Right lobe of liver (tissue), 6 donors: Measurements from ENCODE around the gene C1QL1. TPM values are rescaled to one million over a fixed set of nuclear protein-coding genes. Genes with fewer than 3 reads are reported as not detected.
A peak's percentile ranks its signal among the peaks of the same experiment; 100 is the strongest.

Experiments used
- ATAC-seq, 4 donors: fragments of 200-7000 bp; cut with Tn5 transposase; one replicate each; pipeline ENCODE4 v1.9.1; 2020; ENCODE audit warnings: mild to moderate bottlenecking in 4 of 4, moderate library complexity in 4 of 4
- DNase-seq, 3 donors: peaks; one replicate each; pipeline ENCODE4 v3.0.0-alpha.2; 2020
- H3K27ac ChIP-seq, 3 donors: fragments of 200-600 bp; one replicate each; pipeline ENCODE4 v1.8.0; 2022
- H3K27me3 ChIP-seq, 2 donors: fragments of 200-600 bp; one replicate each; pipeline ENCODE4 v1.8.0; 2022
- H3K36me3 ChIP-seq, 4 donors: fragments of 200-600 bp; sonication (generic) in 1 of 4; one replicate each; pipeline versions ENCODE4 v1.5.1 to v1.8.0; 2017 to 2022; ENCODE audit warnings: control low read depth in 1 of 4
- H3K4me1 ChIP-seq, 4 donors: fragments of 200-600 bp; sonication (generic) in 1 of 4; one replicate each; pipeline versions ENCODE4 v1.5.1 to v1.8.0; 2017 to 2022; ENCODE audit warnings: control low read depth in 1 of 4
- H3K4me3 ChIP-seq, 3 donors: fragments of 200-600 bp; one replicate each; pipeline ENCODE4 v1.8.0; 2022
- H3K9me3 ChIP-seq, 4 donors: fragments of 200-600 bp; sonication (generic) in 1 of 4; one replicate each; pipeline versions ENCODE4 v1.5.1 to v1.8.0; 2017 to 2022; ENCODE audit warnings: control low read depth in 1 of 4
- CTCF ChIP-seq, 4 donors: fragments of 200-600 bp in 3 of 4; fragments of 450-650 bp in 1 of 4; IDR thresholded peaks; one replicate each; pipeline versions ENCODE4 v1.5.1 to v1.8.0; 2016 to 2022; ENCODE audit warnings: antibody characterized with exemption in 4 of 4, mild to moderate bottlenecking in 2 of 4
- POLR2A ChIP-seq: fragments of 450-650 bp; IDR thresholded peaks from one replicate; pipeline ENCODE4 v1.6.1; 2017; ENCODE audit warnings: antibody characterized with exemption, mild to moderate bottlenecking
- WGBS: methylation state at CpG from one replicate; pipeline ENCODE4 v1.1.6; 2018; ENCODE audit warnings: low coverage, low lambda C conversion rate; ENCODE audit not compliant: insufficient coverage; ENCODE audit errors: missing lambda C conversion rate; 5-methylcytosine and 5-hydroxymethylcytosine counted together
- intact Hi-C, 2 donors: fragments of 100-400 bp; cut with DNase I; formaldehyde crosslinking; loops; one replicate each; pipeline versions ENCODE4 v1.11.2 to v1.14.1; 2022
- microRNA-seq, 2 donors: library from miRNA; unstranded; fragments of <30 nt; microRNA quantifications; one replicate each; pipeline ENCODE4, GENCODE V29; 2019 to 2020
- small RNA-seq, 2 experiments: library from RNA; depleted of rRNA; stranded (forward); fragments of <200 nt; gene quantifications; one replicate each; pipeline ENCODE3, GENCODE V24; 2016
- total RNA-seq, 6 experiments: library from RNA; depleted of rRNA in 2 of 6; stranded (reverse); fragments of >200 nt in 2 of 6; fragmentation: NEBNext Ultra II Directional in 3 of 6; extraction: Animal tissue kit (Norgen Biotek cat#: 25700) in 3 of 6; gene quantifications; one replicate each; pipeline versions ENCODE4 v1.1.0 to v1.2.4, GENCODE V29; 2016 to 2023
- donor health status: DM: no; HTN: yes; CAD: no.
- donor health status: DM: no; HTN: no; CAD: no.
- donor health status: DM: no; HTN: no; CAD: no.
- donor health status: DM: no; HTN: yes; CAD: no.
- donor health status: DM: no; HTN: yes; CAD: no.

The C1QL1 gene
- total RNA-seq, 6 experiments from 2014 or later, result 0.31 to 0.62 (median 0.38) TPM; not detected in 2

- Histone ChIP-seq H3K9me3 (no peaks in the 10 kb centered on the region), H3K36me3 (no peaks in the 10 kb centered on the region), H3K27ac (no peak overlapping the region), H3K4me3 (peak overlapping the region; percentile 8 to 50 (median 28)), H3K4me1 (peaks cover 0 to 10% (median 4%) of the 10 kb centered on the region in 4 donors), H3K27me3 (no peaks in the 10 kb centered on the region)
- TF ChIP-seq POLR2A (no peak), CTCF (IDR thresholded peaks at IDR 0.05) (peak; percentile 40 to 66 (median 64))
- DNase-seq (peak; percentile 69 to 83 (median 82)), ATAC-seq (peak; percentile 81 to 89 (median 81))
- intact Hi-C loops, result loop anchor here in 1 of 2 donors (10.0 kb wide), 1 partner anchor 213 kb away; no protein-coding TSS in a partner anchor
- WGBS, result no CpG with 5 or more reads among the region's 56 CpGs
These were observed 56.7 kb downstream of the C1QL1 start for GRCh38 chr17:44911133-44912001.

- peaks cover 0 to 10% (median 4%) of the 10 kb centered on the region in 4 donors for H3K4me1 ChIP-seq
- no peaks in the 10 kb centered on the region for H3K36me3 ChIP-seq
- no peaks in the 10 kb centered on the region for H3K9me3 ChIP-seq
- H3K27ac ChIP-seq, result no peak overlapping the region
- H3K4me3 ChIP-seq, result no peak overlapping the region
- TF ChIP-seq CTCF (IDR thresholded peaks at IDR 0.05), result no peak
- no peak for TF ChIP-seq POLR2A
- DNase-seq (no peak), ATAC-seq (no peak)
- no peaks in the 10 kb centered on the region for H3K27me3 ChIP-seq
- WGBS, result 72% methylated on average over 7 of the region's 13 CpGs
- intact Hi-C loops, result loop anchor here in 1 of 2 donors (10.0 kb wide), 1 partner anchor 214 kb away; no protein-coding TSS in a partner anchor
These were observed 57.6 kb downstream of the C1QL1 start for GRCh38 chr17:44910231-44911106.

Small RNA genes lying within 50 kb of the gene (microRNA-seq; reads per million reads assigned to microRNA genes)
- 0 to 0.29 reads per million in 2 donors for gene MIR6783

Small RNA genes lying within 50 kb of the gene (small RNA-seq; reads per million reads assigned to genes)
- gene AC015936.2 (0 reads per million in 2 experiments), gene MIR6783 (0 reads per million in 2 experiments)

Other genes starting within 250 kb of the C1QL1 start
- gene ADAM11, start 209.3 kb downstream of the C1QL1 start, total RNA-seq, result under 1 TPM in 4 of 6 experiments, not detected in 2; 0.04 to 0.12 (median 0.08) TPM
- under 1 TPM; 0.18 to 0.84 (median 0.33) TPM for gene GJC1, start 138.0 kb downstream of the C1QL1 start, total RNA-seq
- gene HIGD1B, start 120.4 kb downstream of the C1QL1 start, total RNA-seq, result not detected
- 10 to 100 TPM; 29.9 to 42.4 (median 35.1) TPM for gene EFTUD2, start 68.9 kb downstream of the C1QL1 start, total RNA-seq
- gene GFAP, start 52.8 kb downstream of the C1QL1 start, total RNA-seq, result under 1 TPM; 0.18 to 0.50 (median 0.27) TPM
- gene KIF18B, start 20.5 kb downstream of the C1QL1 start, total RNA-seq, result under 1 TPM; 0.20 to 0.99 (median 0.35) TPM
- gene DCAKD, start 83.3 kb upstream of the C1QL1 start, total RNA-seq, result 10 to 100 TPM; 13.2 to 20.6 (median 16.6) TPM
- gene NMT1, start 93.0 kb upstream of the C1QL1 start, total RNA-seq, result 10 to 100 TPM; 50.8 to 76.7 (median 72.0) TPM
- gene PLCD3, start 164.2 kb upstream of the C1QL1 start, total RNA-seq, result 10 to 100 TPM in 1 of 6 experiments, 1 to 10 TPM in 5; 2.0 to 26.4 (median 3.0) TPM
- 10 to 100 TPM; 24.0 to 78.9 (median 56.9) TPM for gene ACBD4, start 167.4 kb upstream of the C1QL1 start, total RNA-seq
- gene HEXIM1, start 180.2 kb upstream of the C1QL1 start, total RNA-seq, result 10 to 100 TPM; 14.0 to 27.1 (median 19.6) TPM
- gene HEXIM2, start 193.6 kb upstream of the C1QL1 start, total RNA-seq, result 10 to 100 TPM in 1 of 6 experiments, 1 to 10 TPM in 5; 2.6 to 13.5 (median 5.4) TPM